AG08395 (cell line): Measurements from ENCODE around the gene RIMS3.

ENCODE experiments used
- DNase-seq: peaks from one replicate; pipeline ENCODE4 v3.0.0; 2012; ENCODE audit warnings: mixed read lengths, low spot score

Gene RIMS3

GRCh38 chr1:40653851-40654537, 11.5 kb downstream of the RIMS3 start:
- no peak for DNase-seq

DNA sequence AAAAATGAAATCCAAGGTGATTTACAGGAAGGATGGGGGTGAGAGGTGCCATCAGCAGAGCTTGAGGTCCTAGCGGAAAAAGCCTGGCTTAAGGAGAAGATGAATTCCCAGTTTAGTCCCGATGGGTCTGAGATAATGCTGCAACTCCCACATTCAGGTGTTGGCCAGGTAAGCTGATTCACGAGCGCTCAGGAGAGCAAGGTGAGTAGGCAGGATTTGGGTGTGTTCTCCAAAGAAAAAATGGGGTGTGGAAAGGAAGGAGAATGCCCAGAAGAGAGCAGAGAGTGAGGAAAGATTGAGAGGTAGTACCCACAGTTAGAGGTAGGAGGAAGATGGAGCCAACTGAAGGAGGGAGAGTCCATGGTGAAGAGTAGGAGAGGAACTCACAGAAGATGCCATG, 12.5 kb downstream of the RIMS3 start:
- DNase-seq = no peak

DNA sequence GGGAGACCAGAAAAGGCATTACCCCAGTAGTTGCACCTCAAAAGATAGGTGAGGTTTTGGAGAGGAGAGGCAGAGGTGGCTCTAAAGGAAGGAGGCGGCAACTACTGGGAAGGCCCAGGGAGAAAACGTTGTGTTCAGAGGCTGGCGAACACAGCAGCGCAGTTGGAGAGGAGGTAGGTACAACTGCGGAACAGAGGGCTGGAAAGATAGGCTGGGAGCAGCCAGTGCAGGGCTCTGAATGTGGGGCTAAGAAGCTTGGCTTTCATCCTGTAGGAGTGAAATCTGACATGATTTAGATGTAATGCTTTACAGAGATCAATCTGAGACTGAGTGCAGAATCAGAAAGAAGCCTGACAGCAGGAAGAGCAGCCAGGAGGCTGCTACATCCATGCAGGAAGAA, 13.0 kb downstream of the RIMS3 start:
- no peak for DNase-seq

- no peak for DNase-seq
These were observed 14.2 kb downstream of the RIMS3 start for GRCh38 chr1:40651138-40651857.

GRCh38 chr1:40650075-40650474, 15.4 kb downstream of the RIMS3 start:
- DNase-seq = no peak

DNA sequence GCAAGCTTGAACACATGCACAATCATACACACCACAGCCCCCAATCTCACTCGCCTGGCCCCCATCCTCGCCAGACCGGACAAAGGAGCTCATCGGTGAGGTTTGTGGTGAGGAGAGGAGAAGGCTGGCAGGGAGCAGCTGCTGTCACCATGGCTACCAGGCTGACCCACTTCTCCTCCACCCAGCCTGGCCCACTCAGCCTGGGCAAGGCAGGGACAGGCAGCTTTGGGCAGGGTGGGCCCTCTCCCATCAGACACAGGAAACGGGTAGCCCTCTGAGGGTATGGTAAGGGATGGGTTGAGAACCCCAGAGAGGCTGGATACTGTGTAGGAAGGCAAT, 15.9 kb downstream of the RIMS3 start:
- DNase-seq = no peak

GRCh38 chr1:40648928-40649591, 16.4 kb downstream of the RIMS3 start:
- DNase-seq = no peak

GRCh38 chr1:40648200-40648599, 17.3 kb downstream of the RIMS3 start:
- no peak for DNase-seq

GRCh38 chr1:40646315-40646714, 19.2 kb downstream of the RIMS3 start:
- DNase-seq = peak; percentile 28

DNA sequence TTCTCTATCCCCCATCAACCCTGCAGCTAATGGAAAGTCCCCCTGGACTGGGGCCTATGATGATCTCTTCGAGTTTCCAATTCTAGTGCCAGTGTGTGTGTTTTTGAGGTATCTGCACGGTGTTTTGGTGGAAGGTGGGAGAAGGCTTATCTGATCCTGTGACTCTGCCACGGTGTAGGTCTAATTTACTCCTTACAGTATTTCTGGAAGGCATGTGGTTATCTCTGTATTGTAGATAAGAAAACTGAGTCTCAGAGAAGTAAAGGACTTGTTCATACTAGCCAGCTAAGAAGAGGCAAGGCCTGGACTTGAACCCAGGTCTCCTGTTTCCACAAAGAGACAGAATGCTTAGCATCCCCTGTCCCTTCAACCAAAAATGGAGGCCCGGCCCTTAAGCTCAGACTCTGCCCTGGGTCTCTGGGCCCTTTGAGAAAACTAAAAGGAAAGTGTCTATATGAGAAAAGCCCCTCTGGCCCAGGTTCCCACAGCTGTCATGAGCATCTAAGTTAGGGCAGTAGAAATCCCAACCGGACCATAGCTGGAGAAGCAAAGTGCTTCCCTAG, 20.3 kb downstream of the RIMS3 start:
- DNase-seq = no peak

GRCh38 chr1:40641601-40642242, 23.8 kb downstream of the RIMS3 start:
- DNase-seq = no peak

DNA sequence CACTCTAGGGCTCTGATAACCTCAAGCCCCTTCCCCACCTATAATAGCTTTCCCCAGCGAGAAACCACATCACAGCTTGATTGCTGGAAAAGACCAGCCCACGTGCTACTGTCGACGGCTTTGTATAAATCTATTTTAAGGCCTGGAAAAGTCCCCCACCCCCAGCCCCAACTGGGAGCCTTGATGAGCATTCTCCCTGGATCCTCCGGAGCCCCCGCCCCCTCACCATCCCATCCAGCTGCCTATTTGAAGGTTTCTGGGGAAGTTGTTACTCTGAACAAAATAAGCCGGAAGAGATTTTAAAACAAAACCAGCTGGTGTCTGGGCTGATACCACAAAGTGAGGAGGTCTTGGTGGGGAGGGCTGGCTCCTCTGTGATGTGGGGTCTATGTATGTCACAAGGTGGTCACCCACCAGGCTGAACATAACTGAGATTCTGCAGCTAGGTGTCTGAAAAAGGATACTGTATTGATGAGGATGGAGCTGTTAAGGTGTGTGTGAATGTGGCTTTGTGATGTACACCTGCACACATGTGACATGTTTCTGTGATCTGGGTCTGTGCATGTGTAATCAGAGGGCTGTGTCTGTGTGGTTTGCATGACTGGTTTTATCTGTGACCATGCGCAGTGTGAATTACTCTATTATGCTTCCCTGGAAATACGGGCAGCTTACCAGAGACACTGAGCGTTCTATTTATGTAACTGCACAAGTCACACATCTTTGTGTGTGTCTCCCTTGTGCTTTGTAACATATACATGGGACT, 25.0 kb downstream of the RIMS3 start:
- no peak for DNase-seq

- DNase-seq = no peak
These were observed 27.1 kb downstream of the RIMS3 start for GRCh38 chr1:40638097-40639036.

DNA sequence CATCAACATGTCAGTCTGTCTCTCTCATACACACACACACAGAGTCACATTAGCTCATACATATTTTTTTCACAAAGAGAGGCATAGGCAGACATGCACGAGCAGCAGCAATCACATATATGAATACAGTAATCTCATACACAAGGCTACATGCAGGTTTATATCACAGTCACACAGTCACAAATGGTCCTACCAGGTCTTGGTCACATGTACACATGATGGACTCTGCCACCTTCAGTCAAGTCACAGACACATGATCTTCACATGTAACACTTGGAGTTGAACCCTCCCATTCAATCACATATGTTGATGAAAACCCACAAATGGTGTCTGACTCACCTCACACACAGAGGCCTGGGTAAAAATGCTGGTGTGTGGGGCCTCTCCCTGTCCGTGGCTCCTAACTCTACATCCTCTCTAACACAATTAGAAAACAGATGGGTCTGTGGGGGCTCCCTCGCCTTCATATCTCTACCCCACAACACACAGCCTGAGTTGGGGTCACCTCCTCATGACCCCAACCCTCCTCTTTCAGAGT, 27.9 kb downstream of the RIMS3 start:
- DNase-seq = no peak

DNA sequence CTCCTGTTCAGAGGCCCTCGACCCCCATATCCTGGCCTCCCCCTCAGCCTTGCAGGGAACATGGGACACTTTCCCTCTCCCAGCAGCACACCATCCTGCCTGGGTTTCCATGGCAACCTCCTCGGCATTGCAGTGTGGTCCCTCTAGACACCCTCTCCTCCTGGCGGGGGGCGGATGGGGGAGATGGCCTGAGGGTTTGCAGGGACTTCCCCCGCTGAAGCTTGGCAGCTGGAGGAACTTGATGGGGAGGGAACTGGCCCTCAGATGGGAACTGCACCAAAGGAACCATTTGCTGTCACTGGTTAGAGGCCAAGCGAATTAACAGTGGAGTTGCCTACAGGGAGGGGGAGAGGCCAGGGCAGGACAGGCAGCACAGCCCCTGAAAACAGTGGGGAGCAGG, 28.7 kb downstream of the RIMS3 start:
- DNase-seq = no peak

DNA sequence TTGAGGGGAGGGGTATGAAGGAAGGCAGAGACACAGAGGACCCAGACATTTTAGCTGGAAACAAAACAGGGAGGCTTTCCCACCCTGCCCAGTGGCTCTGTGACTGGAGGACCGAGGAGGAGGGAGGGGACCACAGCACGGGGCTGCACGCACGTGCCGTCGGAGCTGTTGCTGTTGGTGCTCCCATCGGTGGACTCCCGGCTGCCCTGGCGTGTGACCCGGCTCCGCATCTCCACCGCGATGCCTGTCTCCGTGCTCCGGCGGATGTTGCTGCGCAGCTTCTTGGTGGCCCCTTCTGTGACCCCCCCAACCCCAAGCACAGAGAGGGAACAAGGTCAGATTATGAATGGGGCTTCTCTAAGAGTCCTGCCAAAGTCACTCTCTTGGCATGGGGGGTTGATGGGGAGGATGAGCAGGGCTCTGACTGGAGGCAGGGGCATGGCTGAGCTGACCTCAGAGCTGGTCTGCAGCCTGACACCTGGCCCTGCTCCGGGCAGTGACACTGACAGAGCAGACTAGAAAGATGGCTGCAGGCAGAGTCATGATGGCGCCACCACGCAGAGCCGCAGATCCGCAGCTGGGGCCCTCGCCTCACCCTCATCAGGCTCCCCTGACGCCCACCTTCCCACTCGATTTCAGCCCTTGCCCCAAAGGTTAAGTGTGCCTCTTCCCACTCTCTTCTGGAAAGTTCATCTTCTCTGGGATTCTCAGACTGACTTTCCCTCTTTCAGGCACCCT, 29.6 kb downstream of the RIMS3 start:
- no peak for DNase-seq

- DNase-seq = no peak
These were observed 30.4 kb downstream of the RIMS3 start for GRCh38 chr1:40634901-40635655.

DNA sequence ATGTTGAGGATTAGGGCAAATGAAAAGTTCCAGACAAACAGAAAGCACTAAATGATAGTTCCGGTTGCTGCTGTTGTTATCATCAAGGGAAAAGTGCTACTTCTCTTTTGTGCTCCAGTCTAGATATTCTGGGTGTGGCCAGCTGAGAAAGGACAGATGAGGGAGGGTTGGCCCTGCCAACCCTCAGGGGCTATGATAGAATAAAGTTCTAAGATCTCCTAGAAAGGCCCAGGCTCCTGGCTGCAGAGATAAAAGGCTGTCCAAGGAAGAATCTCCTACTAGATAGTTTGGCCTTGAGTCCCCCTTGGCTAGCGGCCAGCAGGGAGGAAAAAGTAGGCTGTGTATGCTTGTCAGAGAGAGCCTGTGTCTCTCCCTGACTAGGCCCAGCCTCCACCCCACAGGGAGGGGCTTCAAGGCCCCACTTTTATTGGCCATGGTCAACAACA, 31.5 kb downstream of the RIMS3 start:
- DNase-seq = no peak

DNA sequence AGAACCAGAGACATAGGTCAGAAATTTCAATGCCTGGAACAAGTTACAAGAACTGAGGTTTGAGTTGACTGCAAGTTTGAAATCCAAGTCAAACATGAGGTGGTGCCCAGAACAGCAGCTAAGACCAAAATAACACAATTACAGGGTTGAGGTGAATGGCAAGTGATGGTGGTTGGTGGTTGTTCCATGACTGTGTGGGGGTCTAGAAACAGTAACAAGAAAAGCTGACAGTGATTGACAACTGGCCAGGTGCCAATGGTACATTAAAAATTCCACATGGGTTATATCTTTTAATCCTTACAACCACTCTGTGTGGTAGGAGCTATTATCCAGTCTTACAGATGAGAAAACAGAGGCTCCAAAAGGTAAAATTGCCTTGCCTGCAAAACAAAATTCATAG, 32.0 kb downstream of the RIMS3 start:
- DNase-seq = no peak
